Dermis microvascular lymphatic vessel endothelial cell (primary cell): ENCODE measurements around the gene PPP2R2C. TPM values are rescaled to one million over a fixed set of nuclear protein-coding genes. Genes with fewer than 3 reads are reported as not detected.

Experiments
- DNase-seq, 2 donors: peaks; one replicate each; pipeline versions ENCODE4 v3.0.0 to v3.0.0-alpha.2; 2010; ENCODE audit warnings: low read depth in 2 of 2
- total RNA-seq: library from RNA; depleted of rRNA; stranded (reverse); fragments of >200 nt; gene quantifications from 2 replicates; pipeline ENCODE4 v1.2.1, GENCODE V29; 2014

Gene PPP2R2C
- total RNA-seq, 1 donor from 2014 or later, result 0.39 TPM

GRCh38 chr4:6332042-6332668 lies 140.3 kb downstream of the PPP2R2C start:
- DNase-seq, result peak in 1 of 2 donors; percentile 40

- DNase-seq, result no peak
Observed at GRCh38 chr4:6331468-6331867, 140.9 kb downstream of the PPP2R2C start.

GRCh38 chr4:6331018-6331417 lies 141.4 kb downstream of the PPP2R2C start:
- peak in 1 of 2 donors; percentile 35 for DNase-seq

GRCh38 chr4:6330384-6330767 lies 142.0 kb downstream of the PPP2R2C start:
- no peak for DNase-seq

- no peak for DNase-seq
Observed at GRCh38 chr4:6329478-6330383, 142.7 kb downstream of the PPP2R2C start.

GRCh38 chr4:6328526-6328925 lies 143.9 kb downstream of the PPP2R2C start:
- DNase-seq, result no peak

- DNase-seq, result peak; percentile 43 to 72
Observed at GRCh38 chr4:6327220-6327917, 145.0 kb downstream of the PPP2R2C start.

GRCh38 chr4:6326312-6327060 lies 145.9 kb downstream of the PPP2R2C start:
- no peak for DNase-seq

GRCh38 chr4:6325788-6326290 lies 146.6 kb downstream of the PPP2R2C start:
- DNase-seq, result no peak

- DNase-seq, result peak; percentile 74 to 94
Observed at GRCh38 chr4:6324999-6325787, 147.2 kb downstream of the PPP2R2C start.

- DNase-seq, result peak; percentile 21 to 43
Observed at GRCh38 chr4:6324461-6324998, 147.9 kb downstream of the PPP2R2C start.

GRCh38 chr4:6322761-6323566 lies 149.4 kb downstream of the PPP2R2C start:
- peak in 1 of 2 donors; percentile 15 for DNase-seq

GRCh38 chr4:6322067-6322760 lies 150.2 kb downstream of the PPP2R2C start:
- DNase-seq, result no peak

- DNase-seq, result no peak
Observed at GRCh38 chr4:6321361-6321760, 151.1 kb downstream of the PPP2R2C start.

GRCh38 chr4:6320663-6321062 lies 151.8 kb downstream of the PPP2R2C start:
- no peak for DNase-seq

- no peak for DNase-seq
Observed at GRCh38 chr4:6319530-6320150, 152.8 kb downstream of the PPP2R2C start.

- no peak for DNase-seq
Observed at GRCh38 chr4:6318206-6318605, 154.2 kb downstream of the PPP2R2C start.

GRCh38 chr4:6316461-6317003 lies 155.9 kb downstream of the PPP2R2C start:
- DNase-seq, result peak in 1 of 2 donors; percentile 62
